ENCODE results near the gene PRIM1. TPM values are rescaled to one million over a fixed set of nuclear protein-coding genes. Genes with fewer than 3 reads are reported as not detected.

Gene PRIM1
- total RNA-seq, 1 donor from 2014 or later: 4.9 TPM

Other genes with a start within 250 kb of the PRIM1 start
- 6.6 TPM for gene RBMS2, start 230.5 kb downstream of the PRIM1 start, total RNA-seq
- gene BAZ2A, start 122.0 kb downstream of the PRIM1 start, total RNA-seq: 32.2 TPM
- gene ATP5F1B, start 106.3 kb downstream of the PRIM1 start, total RNA-seq: 344 TPM
- gene PTGES3, start 64.0 kb downstream of the PRIM1 start, total RNA-seq: 72.1 TPM
- 223 TPM for gene NACA, start 27.0 kb downstream of the PRIM1 start, total RNA-seq
- gene HSD17B6, start 11.0 kb upstream of the PRIM1 start, total RNA-seq: 554 TPM
- gene SDR9C7, start 182.1 kb upstream of the PRIM1 start, total RNA-seq: not detected
- gene RDH16, start 205.3 kb upstream of the PRIM1 start, total RNA-seq: 162 TPM